ENCODE data around the gene IGF2BP2.

IGF2BP2 gene

GRCh38 chr3:185659942-185660921, 164.6 kb downstream of the IGF2BP2 start:
- no peaks in the 10 kb centered on the region for H3K27me3 ChIP-seq (ENCODE audit: control insufficient read depth in 5 of 5, insufficient read depth in 4 of 5, low read length in 5 of 5)
- peak overlapping the region in 4 of 5 donors; percentile 7 to 48 (median 40) for H3K4me3 ChIP-seq (ENCODE audit: low read depth in 1 of 5, low read length in 5 of 5)
- no peaks in the 10 kb centered on the region for H3K36me3 ChIP-seq (ENCODE audit: control insufficient read depth in 5 of 5, insufficient read depth in 5 of 5, low read length in 5 of 5)
- peaks cover 15 to 53% (median 44%) of the 10 kb centered on the region in 5 donors for H3K4me1 ChIP-seq (ENCODE audit: control insufficient read depth in 5 of 5, insufficient read depth in 5 of 5, low read length in 5 of 5)
- H3K9ac ChIP-seq (ENCODE audit: low read length in 5 of 5), result peak overlapping the region in 1 of 5 donors; percentile 6
- peak overlapping the region; percentile 14 for H3K27ac ChIP-seq (ENCODE audit: low read depth, low read length)
- H3K9me3 ChIP-seq (ENCODE audit: control insufficient read depth in 5 of 5, low read length in 5 of 5), result no peaks in the 10 kb centered on the region

- peaks cover 15 to 53% (median 44%) of the 10 kb centered on the region in 5 donors for H3K4me1 ChIP-seq (ENCODE audit: control insufficient read depth in 5 of 5, insufficient read depth in 5 of 5, low read length in 5 of 5)
- no peaks in the 10 kb centered on the region for H3K9me3 ChIP-seq (ENCODE audit: control insufficient read depth in 5 of 5, low read length in 5 of 5)
- H3K9ac ChIP-seq (ENCODE audit: low read length in 5 of 5), result peak overlapping the region in 1 of 5 donors; percentile 30
- no peaks in the 10 kb centered on the region for H3K27me3 ChIP-seq (ENCODE audit: control insufficient read depth in 5 of 5, insufficient read depth in 4 of 5, low read length in 5 of 5)
- H3K4me3 ChIP-seq (ENCODE audit: low read depth in 1 of 5, low read length in 5 of 5), result no peak overlapping the region
- peaks cover 0 to 2% (median 0%) of the 10 kb centered on the region in 5 donors for H3K36me3 ChIP-seq (ENCODE audit: control insufficient read depth in 5 of 5, insufficient read depth in 5 of 5, low read length in 5 of 5)
- peak overlapping the region; percentile 86 for H3K27ac ChIP-seq (ENCODE audit: low read depth, low read length)
These were observed 165.9 kb downstream of the IGF2BP2 start for GRCh38 chr3:185658943-185659342.

- peaks cover 15 to 53% (median 44%) of the 10 kb centered on the region in 5 donors for H3K4me1 ChIP-seq (ENCODE audit: control insufficient read depth in 5 of 5, insufficient read depth in 5 of 5, low read length in 5 of 5)
- peak overlapping the region; percentile 86 for H3K27ac ChIP-seq (ENCODE audit: low read depth, low read length)
- H3K4me3 ChIP-seq (ENCODE audit: low read depth in 1 of 5, low read length in 5 of 5), result no peak overlapping the region
- no peaks in the 10 kb centered on the region for H3K9me3 ChIP-seq (ENCODE audit: control insufficient read depth in 5 of 5, low read length in 5 of 5)
- H3K9ac ChIP-seq (ENCODE audit: low read length in 5 of 5), result peak overlapping the region in 1 of 5 donors; percentile 10
- peaks cover 0 to 2% (median 0%) of the 10 kb centered on the region in 5 donors for H3K36me3 ChIP-seq (ENCODE audit: control insufficient read depth in 5 of 5, insufficient read depth in 5 of 5, low read length in 5 of 5)
- no peaks in the 10 kb centered on the region for H3K27me3 ChIP-seq (ENCODE audit: control insufficient read depth in 5 of 5, insufficient read depth in 4 of 5, low read length in 5 of 5)
These were observed 166.3 kb downstream of the IGF2BP2 start for GRCh38 chr3:185658504-185658912.

- peaks cover 0 to 2% (median 0%) of the 10 kb centered on the region in 5 donors for H3K36me3 ChIP-seq (ENCODE audit: control insufficient read depth in 5 of 5, insufficient read depth in 5 of 5, low read length in 5 of 5)
- H3K27me3 ChIP-seq (ENCODE audit: control insufficient read depth in 5 of 5, insufficient read depth in 4 of 5, low read length in 5 of 5), result no peaks in the 10 kb centered on the region
- peak overlapping the region in 2 of 5 donors; percentile 10 to 58 for H3K9ac ChIP-seq (ENCODE audit: low read length in 5 of 5)
- peak overlapping the region; percentile 86 for H3K27ac ChIP-seq (ENCODE audit: low read depth, low read length)
- H3K4me3 ChIP-seq (ENCODE audit: low read depth in 1 of 5, low read length in 5 of 5), result no peak overlapping the region
- no peaks in the 10 kb centered on the region for H3K9me3 ChIP-seq (ENCODE audit: control insufficient read depth in 5 of 5, low read length in 5 of 5)
- H3K4me1 ChIP-seq (ENCODE audit: control insufficient read depth in 5 of 5, insufficient read depth in 5 of 5, low read length in 5 of 5), result peaks cover 15 to 53% (median 44%) of the 10 kb centered on the region in 5 donors
These were observed 166.9 kb downstream of the IGF2BP2 start for GRCh38 chr3:185657691-185658503.

- no peaks in the 10 kb centered on the region for H3K27me3 ChIP-seq (ENCODE audit: control insufficient read depth in 5 of 5, insufficient read depth in 4 of 5, low read length in 5 of 5)
- H3K4me1 ChIP-seq (ENCODE audit: control insufficient read depth in 5 of 5, insufficient read depth in 5 of 5, low read length in 5 of 5), result peaks cover 15 to 53% (median 44%) of the 10 kb centered on the region in 5 donors
- peak overlapping the region; percentile 86 for H3K27ac ChIP-seq (ENCODE audit: low read depth, low read length)
- H3K36me3 ChIP-seq (ENCODE audit: control insufficient read depth in 5 of 5, insufficient read depth in 5 of 5, low read length in 5 of 5), result peaks cover 0 to 2% (median 0%) of the 10 kb centered on the region in 5 donors
- no peak overlapping the region for H3K4me3 ChIP-seq (ENCODE audit: low read depth in 1 of 5, low read length in 5 of 5)
- H3K9ac ChIP-seq (ENCODE audit: low read length in 5 of 5), result peak overlapping the region in 3 of 5 donors; percentile 6 to 58 (median 14)
- no peaks in the 10 kb centered on the region for H3K9me3 ChIP-seq (ENCODE audit: control insufficient read depth in 5 of 5, low read length in 5 of 5)
These were observed 167.6 kb downstream of the IGF2BP2 start for GRCh38 chr3:185657211-185657610.

- Histone ChIP-seq H3K27ac (ENCODE audit: low read depth, low read length) (peak overlapping the region; percentile 86), H3K9ac (ENCODE audit: low read length in 5 of 5) (peak overlapping the region in 3 of 5 donors; percentile 48 to 58 (median 49)), H3K27me3 (ENCODE audit: control insufficient read depth in 5 of 5, insufficient read depth in 4 of 5, low read length in 5 of 5) (no peaks in the 10 kb centered on the region), H3K4me1 (ENCODE audit: control insufficient read depth in 5 of 5, insufficient read depth in 5 of 5, low read length in 5 of 5) (peaks cover 15 to 53% (median 44%) of the 10 kb centered on the region in 5 donors), H3K4me3 (ENCODE audit: low read depth in 1 of 5, low read length in 5 of 5) (peak overlapping the region in 1 of 5 donors; percentile 18), H3K9me3 (ENCODE audit: control insufficient read depth in 5 of 5, low read length in 5 of 5) (no peaks in the 10 kb centered on the region), H3K36me3 (ENCODE audit: control insufficient read depth in 5 of 5, insufficient read depth in 5 of 5, low read length in 5 of 5) (peaks cover 0 to 2% (median 0%) of the 10 kb centered on the region in 5 donors)
These were observed 168.5 kb downstream of the IGF2BP2 start for GRCh38 chr3:185656321-185656840.

- H3K4me3 ChIP-seq (ENCODE audit: low read depth in 1 of 5, low read length in 5 of 5), result peak overlapping the region in 1 of 5 donors; percentile 18
- H3K27me3 ChIP-seq (ENCODE audit: control insufficient read depth in 5 of 5, insufficient read depth in 4 of 5, low read length in 5 of 5), result no peaks in the 10 kb centered on the region
- peak overlapping the region in 3 of 5 donors; percentile 35 to 58 (median 49) for H3K9ac ChIP-seq (ENCODE audit: low read length in 5 of 5)
- peaks cover 0 to 2% (median 0%) of the 10 kb centered on the region in 5 donors for H3K36me3 ChIP-seq (ENCODE audit: control insufficient read depth in 5 of 5, insufficient read depth in 5 of 5, low read length in 5 of 5)
- H3K9me3 ChIP-seq (ENCODE audit: control insufficient read depth in 5 of 5, low read length in 5 of 5), result no peaks in the 10 kb centered on the region
- H3K27ac ChIP-seq (ENCODE audit: low read depth, low read length), result peak overlapping the region; percentile 86
- H3K4me1 ChIP-seq (ENCODE audit: control insufficient read depth in 5 of 5, insufficient read depth in 5 of 5, low read length in 5 of 5), result peaks cover 15 to 56% (median 49%) of the 10 kb centered on the region in 5 donors
These were observed 169.2 kb downstream of the IGF2BP2 start for GRCh38 chr3:185655426-185656320.

- Histone ChIP-seq H3K27ac (ENCODE audit: low read depth, low read length) (no peak overlapping the region), H3K4me3 (ENCODE audit: low read depth in 1 of 5, low read length in 5 of 5) (no peak overlapping the region), H3K4me1 (ENCODE audit: control insufficient read depth in 5 of 5, insufficient read depth in 5 of 5, low read length in 5 of 5) (peaks cover 13 to 53% (median 44%) of the 10 kb centered on the region in 5 donors), H3K9me3 (ENCODE audit: control insufficient read depth in 5 of 5, low read length in 5 of 5) (no peaks in the 10 kb centered on the region), H3K36me3 (ENCODE audit: control insufficient read depth in 5 of 5, insufficient read depth in 5 of 5, low read length in 5 of 5) (peaks cover 0 to 2% (median 0%) of the 10 kb centered on the region in 5 donors), H3K27me3 (ENCODE audit: control insufficient read depth in 5 of 5, insufficient read depth in 4 of 5, low read length in 5 of 5) (no peaks in the 10 kb centered on the region), H3K9ac (ENCODE audit: low read length in 5 of 5) (no peak overlapping the region)
These were observed 170.1 kb downstream of the IGF2BP2 start for GRCh38 chr3:185654758-185655145.
